Memory B cell (primary cell): ENCODE measurements around the gene HS1BP3.

ENCODE experiments used
- ATAC-seq: fragments of 150-1000 bp; cut with Tn5 transposase; 2 replicates; pipeline ENCODE4 v1.10.0; 2021; ENCODE audit warnings: low read depth, mild to moderate bottlenecking, moderate library complexity
- DNase-seq, 2 donors: peaks; one replicate each; pipeline ENCODE4 v3.0.0; 2022; ENCODE audit warnings: low spot score in 2 of 2
- H3K27ac Mint-ChIP-seq: one replicate; pipeline ENCODE4 v1.8.0; 2022; ENCODE audit warnings: mild to moderate bottlenecking, moderate library complexity, mixed read lengths
- H3K27me3 Mint-ChIP-seq: one replicate; pipeline ENCODE4 v1.8.0; 2022; ENCODE audit warnings: mixed read lengths
- H3K36me3 Mint-ChIP-seq: one replicate; pipeline ENCODE4 v1.8.0; 2022; ENCODE audit warnings: mild to moderate bottlenecking, mixed read lengths
- H3K4me1 Mint-ChIP-seq: one replicate; pipeline ENCODE4 v1.8.0; 2022; ENCODE audit warnings: mixed read lengths
- H3K4me3 Mint-ChIP-seq: one replicate; pipeline ENCODE4 v1.8.0; 2022; ENCODE audit warnings: mild to moderate bottlenecking, moderate library complexity, mixed read lengths
- H3K9me3 Mint-ChIP-seq: one replicate; pipeline ENCODE4 v1.8.0; 2022; ENCODE audit warnings: mixed read lengths

The HS1BP3 gene

DNA sequence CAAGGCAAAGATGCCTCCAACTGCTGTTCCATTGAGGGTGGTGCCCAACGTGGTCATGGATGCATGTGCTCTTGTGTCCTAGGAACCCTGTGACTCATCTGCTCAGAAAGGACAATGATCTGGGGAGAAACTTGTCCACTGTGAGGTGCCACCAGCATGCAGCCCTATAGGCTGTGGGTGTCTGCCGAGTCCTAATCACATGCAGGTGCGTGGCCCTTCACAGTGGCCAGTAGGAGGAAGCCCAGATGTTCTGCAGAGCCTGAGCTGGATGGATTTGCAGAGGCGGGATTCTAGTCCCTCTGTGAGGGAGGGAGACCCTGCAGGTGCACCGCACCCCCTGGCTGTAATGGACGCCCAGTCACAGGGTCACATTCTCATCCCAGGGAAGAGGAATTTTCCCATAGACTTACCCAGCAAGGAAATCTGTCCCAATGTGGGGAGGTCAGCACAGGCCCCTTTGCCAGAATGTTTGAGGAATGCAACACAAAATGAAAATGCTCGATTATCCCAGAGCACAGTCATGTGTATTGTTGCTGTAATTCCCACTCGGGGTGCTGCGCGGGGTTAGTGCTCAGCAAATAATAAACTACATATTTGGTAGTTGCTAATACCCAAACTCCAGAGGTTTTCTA lies 30.0 kb upstream of the HS1BP3 start:
- Mint-ChIP-seq H3K4me1 (peaks cover 35% of the 10 kb centered on the region), H3K4me3 (no peak overlapping the region), H3K27ac (peak overlapping the region; percentile 88), H3K36me3 (peaks cover 7% of the 10 kb centered on the region), H3K9me3 (no peaks in the 10 kb centered on the region), H3K27me3 (no peaks in the 10 kb centered on the region)
- no peak for ATAC-seq
- DNase-seq: no peak

DNA sequence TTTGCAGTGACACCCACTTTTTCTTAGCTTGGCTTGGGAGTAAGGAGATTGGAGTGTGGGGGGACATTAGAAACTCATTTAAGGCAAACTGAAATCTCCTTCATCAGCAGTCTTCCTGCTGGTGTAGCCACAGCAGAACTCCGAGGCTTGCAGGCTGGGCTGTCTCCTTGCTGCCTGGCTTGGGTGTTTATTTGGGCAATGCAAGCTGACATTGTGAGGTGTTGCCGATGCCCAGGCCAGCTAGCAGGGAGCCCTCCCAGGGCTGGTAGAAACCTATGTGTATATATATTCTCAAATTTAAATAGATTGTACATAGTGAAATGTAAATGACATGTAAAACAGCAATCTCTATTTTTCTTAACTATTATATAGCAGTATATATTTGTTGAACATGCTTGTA lies 27.9 kb upstream of the HS1BP3 start:
- Mint-ChIP-seq H3K36me3 (peaks cover 3% of the 10 kb centered on the region), H3K27ac (peak overlapping the region; percentile 90), H3K4me3 (no peak overlapping the region), H3K9me3 (no peaks in the 10 kb centered on the region), H3K4me1 (peaks cover 44% of the 10 kb centered on the region), H3K27me3 (no peaks in the 10 kb centered on the region)
- ATAC-seq: no peak
- no peak for DNase-seq

DNA sequence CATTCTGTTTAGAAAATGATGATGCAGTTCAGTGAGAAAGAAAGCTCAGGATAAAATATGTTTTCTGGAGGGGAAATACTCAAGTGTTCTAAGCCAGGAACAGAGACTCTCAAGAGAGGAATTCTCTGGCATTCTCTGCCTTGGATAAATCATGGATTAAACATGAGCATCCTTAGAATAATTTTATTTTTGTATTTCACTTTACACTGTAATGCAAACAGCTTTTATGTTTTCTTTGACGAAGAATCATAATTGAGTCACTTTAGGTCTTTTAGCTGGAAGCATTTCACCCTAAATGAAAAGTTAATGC lies 27.1 kb upstream of the HS1BP3 start:
- Mint-ChIP-seq H3K4me1 (peaks cover 44% of the 10 kb centered on the region), H3K9me3 (no peaks in the 10 kb centered on the region), H3K4me3 (peak overlapping the region; percentile 77), H3K36me3 (peaks cover 3% of the 10 kb centered on the region), H3K27ac (peak overlapping the region; percentile 90), H3K27me3 (no peaks in the 10 kb centered on the region)
- DNase-seq: no peak
- ATAC-seq: no peak

DNA sequence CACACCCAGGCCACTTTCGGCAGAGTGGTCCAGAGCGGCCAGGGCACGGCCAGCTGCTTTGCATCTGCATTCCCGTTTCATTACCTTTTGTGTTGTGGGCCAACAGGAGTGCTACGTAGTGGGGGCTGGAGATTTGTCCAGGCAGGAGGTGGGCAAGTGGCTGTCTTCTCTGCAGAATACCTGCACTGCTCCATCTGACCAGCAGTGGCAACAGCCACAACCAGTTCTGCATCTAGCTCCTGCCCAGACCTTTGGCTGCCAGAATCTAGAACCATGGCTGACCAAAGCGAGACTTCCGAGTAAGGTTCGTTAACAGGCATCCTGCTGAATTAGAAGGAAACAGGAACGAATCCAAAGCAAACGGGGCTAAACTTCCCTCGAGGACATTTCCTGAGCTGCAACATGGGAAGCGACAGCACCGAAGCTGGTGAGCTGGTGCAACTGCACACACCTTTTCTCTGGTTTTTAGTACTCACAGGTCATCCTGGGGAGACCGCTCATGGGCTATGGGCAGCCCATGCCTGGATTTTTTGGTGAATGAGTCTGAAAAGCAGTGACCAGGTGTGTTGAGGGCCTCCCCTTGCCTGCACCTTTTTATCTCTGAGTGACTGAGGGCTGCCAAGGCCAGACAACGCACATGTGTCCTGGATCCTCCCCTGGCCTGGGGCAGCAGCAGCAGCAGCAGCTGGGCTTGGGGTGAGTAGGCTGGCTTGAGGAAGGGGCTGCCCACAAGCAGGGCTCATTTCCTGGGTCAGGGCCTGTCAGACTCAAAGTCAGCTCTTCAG lies 26.6 kb upstream of the HS1BP3 start:
- H3K9me3 Mint-ChIP-seq: no peaks in the 10 kb centered on the region
- H3K4me1 Mint-ChIP-seq: peaks cover 41% of the 10 kb centered on the region
- ATAC-seq: peak; percentile 27
- H3K27ac Mint-ChIP-seq: peak overlapping the region; percentile 90
- no peaks in the 10 kb centered on the region for H3K27me3 Mint-ChIP-seq
- no peak for DNase-seq
- H3K4me3 Mint-ChIP-seq: peak overlapping the region; percentile 77
- H3K36me3 Mint-ChIP-seq: peaks cover 3% of the 10 kb centered on the region

DNA sequence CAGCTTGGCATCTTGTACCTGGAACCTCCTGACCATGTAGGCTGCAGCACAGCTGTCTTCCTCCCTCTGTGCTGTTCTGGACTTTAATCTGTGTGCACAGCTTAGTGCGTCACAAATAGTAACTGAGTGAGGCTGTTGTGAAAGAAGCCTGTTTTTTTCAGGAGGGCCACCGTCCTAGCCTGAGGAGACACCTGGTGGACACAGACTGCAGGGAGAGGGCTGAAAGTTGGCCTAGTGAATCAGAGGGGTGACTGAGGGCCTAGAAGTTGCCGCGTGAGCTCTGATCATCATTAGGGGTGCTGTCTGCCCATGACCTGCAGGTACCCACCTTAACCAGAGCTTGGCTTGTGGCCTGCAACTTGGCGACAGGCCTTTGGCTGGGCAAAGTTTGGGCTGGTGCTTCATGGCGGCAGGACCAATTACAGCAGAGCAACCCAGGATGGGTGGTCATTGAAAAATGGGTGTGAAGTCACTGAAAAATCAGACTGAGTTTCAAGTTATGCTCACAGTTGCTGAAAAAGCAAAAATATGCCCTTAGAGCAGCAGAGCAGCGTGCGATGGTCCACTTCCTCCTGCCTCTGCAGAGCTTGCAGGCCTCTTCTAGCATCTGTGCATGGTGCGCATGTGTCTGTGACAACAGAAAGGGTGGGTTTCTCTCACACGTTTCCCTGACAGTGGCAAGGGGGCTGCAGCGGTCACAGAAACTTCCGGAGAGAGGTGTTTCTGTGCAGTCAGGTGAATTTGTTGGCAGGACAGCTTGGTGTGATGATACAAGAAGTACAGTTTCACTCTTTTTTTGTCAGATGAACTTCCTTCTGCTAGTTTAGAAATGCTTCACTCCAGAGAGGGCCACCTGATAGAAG lies 25.7 kb upstream of the HS1BP3 start:
- H3K4me1 Mint-ChIP-seq: peaks cover 37% of the 10 kb centered on the region
- DNase-seq: peak; percentile 39 to 57
- peak; percentile 70 for ATAC-seq
- H3K9me3 Mint-ChIP-seq: no peaks in the 10 kb centered on the region
- H3K27ac Mint-ChIP-seq: peak overlapping the region; percentile 90
- peaks cover 3% of the 10 kb centered on the region for H3K36me3 Mint-ChIP-seq
- H3K4me3 Mint-ChIP-seq: peak overlapping the region; percentile 77
- H3K27me3 Mint-ChIP-seq: no peaks in the 10 kb centered on the region

DNA sequence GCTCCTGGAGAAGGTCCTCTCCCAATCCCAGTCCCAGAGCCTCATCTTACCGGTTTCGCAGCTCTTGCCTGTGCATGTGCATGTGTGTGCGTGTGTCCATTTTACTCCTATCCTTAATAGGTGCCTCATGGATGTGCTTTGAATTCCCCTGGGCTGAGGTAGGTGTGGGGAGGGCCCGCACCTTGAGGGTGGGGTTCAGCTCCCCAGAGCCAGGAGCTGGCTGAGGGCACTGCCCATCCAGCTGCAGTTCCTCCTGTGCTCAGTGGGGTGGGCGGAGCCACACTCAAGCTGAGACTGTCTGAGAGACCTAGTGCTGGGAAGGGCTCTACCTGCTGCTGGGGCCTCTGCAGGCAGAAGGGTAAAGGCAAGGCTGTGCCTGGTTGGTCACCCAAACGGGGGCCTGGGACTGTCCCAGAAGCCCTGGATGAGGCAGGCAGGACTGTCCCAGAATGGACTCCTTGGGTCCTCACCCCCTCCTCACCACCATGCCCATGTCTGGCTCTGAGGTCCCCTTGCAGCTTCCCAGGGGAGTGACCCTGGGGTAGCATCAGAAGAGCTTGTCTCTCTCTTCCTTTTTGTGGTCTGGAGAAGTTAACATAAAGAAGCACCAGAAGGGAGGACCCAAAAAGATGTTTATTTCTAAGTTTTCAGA lies 24.9 kb upstream of the HS1BP3 start:
- Mint-ChIP-seq H3K4me3 (peak overlapping the region; percentile 77), H3K9me3 (no peaks in the 10 kb centered on the region), H3K4me1 (peaks cover 40% of the 10 kb centered on the region), H3K27me3 (no peaks in the 10 kb centered on the region), H3K27ac (peak overlapping the region; percentile 90), H3K36me3 (peaks cover 6% of the 10 kb centered on the region)
- DNase-seq (peak; percentile 52 to 70), ATAC-seq (peak; percentile 75)

DNA sequence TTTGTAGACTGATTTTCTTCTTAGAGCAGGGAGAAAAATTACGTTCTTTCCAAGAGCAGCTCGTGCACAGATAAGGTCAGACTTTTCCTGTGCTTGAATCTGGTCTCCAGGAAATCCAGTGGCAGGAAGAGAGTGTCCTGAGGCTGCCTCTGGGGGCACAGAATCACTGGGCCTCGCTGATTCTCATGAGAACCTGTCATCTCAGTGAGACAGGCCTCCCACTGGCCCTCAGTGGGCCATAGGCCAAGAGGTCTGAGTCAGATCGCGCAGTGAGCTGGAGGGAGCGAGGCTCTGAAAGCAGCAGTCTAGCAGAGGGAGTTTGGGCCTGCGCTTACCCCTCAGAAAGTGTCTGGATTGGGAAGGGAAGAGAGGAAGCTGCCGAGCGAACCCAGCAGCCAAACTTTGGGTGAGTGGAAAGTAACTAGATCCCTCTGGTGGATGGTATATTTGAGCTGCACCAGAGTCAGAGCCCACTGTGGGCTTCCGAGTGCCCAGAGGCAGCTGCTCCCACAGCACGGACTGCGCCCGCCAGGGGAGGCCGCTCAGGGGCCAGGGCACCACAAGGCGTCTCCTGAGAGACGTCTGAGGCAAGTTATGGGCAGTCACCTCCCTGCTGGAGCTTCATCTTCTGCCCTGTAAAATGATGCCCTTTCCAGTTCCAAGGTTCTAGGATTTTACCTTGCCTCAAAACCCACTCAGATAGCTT lies 24.2 kb upstream of the HS1BP3 start:
- Mint-ChIP-seq H3K27ac (peak overlapping the region; percentile 90), H3K9me3 (no peaks in the 10 kb centered on the region), H3K27me3 (no peaks in the 10 kb centered on the region), H3K36me3 (peaks cover 5% of the 10 kb centered on the region), H3K4me1 (peaks cover 40% of the 10 kb centered on the region), H3K4me3 (peak overlapping the region; percentile 77)
- DNase-seq: no peak
- ATAC-seq: no peak

DNA sequence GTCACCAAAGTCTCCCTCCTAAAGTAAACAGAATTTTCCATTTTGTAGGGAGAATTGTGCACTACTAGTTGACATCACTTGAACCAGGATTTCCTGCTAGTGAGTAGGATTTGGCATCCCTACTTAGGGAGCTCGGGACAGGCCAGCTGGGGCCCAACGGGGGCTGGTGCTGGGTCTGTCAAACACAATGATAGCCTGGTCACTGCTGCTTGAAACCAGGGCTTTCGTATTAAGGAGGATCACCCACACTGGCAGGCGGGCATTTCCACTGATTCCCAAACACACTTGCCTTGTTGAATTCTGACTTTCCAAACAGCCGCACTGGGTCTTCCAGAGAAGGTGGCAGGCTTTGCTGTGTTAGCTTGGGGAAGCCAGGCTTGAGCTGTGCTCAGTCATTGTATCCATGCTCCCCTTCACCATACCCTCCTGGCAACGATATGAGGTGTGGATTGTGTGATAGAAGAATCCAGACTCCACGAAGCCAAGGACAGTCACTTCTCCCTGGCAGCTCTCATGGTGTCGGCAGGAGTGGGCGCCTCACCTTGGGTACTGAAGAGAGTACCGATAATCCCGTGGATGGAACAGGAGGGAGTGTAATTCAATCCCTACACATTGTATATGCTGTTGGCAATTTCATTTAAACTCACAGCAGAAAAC lies 23.5 kb upstream of the HS1BP3 start:
- H3K9me3 Mint-ChIP-seq: no peaks in the 10 kb centered on the region
- ATAC-seq (no peak), DNase-seq (no peak)
- H3K36me3 Mint-ChIP-seq: peaks cover 5% of the 10 kb centered on the region
- H3K27ac Mint-ChIP-seq: peak overlapping the region; percentile 90
- no peaks in the 10 kb centered on the region for H3K27me3 Mint-ChIP-seq
- peak overlapping the region; percentile 77 for H3K4me3 Mint-ChIP-seq
- H3K4me1 Mint-ChIP-seq: peaks cover 40% of the 10 kb centered on the region

DNA sequence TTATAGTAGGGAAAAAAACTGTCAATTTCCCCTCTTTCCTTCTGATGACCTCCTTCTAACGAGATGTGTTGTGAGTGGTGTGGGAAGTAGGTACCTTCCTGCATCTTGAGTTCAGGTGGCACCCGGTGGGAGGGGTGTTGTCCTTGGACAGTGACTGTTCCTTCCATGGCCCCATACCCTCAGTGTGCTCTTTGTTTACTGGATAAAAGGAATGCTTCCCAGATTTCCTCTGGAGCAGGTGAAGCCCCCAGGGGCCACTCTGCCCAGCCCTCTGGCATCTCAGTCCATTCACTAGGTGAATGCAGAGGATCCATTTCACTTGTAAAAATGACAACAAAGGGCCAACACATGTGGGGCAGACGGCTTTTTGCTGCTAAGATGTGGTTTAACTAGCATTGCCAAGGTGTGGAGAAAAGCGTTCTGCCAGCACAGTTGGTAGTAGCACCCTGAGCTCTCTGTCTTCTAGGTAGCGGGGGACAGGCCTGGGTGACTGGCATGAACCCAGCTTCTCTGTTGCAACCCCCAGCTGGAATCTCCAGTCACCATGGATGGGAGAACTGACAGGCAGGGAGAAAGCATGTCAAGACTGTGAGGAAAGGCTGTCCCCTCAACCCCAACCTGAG lies 22.9 kb upstream of the HS1BP3 start:
- H3K4me1 Mint-ChIP-seq: peaks cover 44% of the 10 kb centered on the region
- no peak for ATAC-seq
- no peaks in the 10 kb centered on the region for H3K9me3 Mint-ChIP-seq
- H3K4me3 Mint-ChIP-seq: no peak overlapping the region
- H3K36me3 Mint-ChIP-seq: peaks cover 5% of the 10 kb centered on the region
- no peak for DNase-seq
- H3K27ac Mint-ChIP-seq: peak overlapping the region; percentile 90
- H3K27me3 Mint-ChIP-seq: no peaks in the 10 kb centered on the region

DNA sequence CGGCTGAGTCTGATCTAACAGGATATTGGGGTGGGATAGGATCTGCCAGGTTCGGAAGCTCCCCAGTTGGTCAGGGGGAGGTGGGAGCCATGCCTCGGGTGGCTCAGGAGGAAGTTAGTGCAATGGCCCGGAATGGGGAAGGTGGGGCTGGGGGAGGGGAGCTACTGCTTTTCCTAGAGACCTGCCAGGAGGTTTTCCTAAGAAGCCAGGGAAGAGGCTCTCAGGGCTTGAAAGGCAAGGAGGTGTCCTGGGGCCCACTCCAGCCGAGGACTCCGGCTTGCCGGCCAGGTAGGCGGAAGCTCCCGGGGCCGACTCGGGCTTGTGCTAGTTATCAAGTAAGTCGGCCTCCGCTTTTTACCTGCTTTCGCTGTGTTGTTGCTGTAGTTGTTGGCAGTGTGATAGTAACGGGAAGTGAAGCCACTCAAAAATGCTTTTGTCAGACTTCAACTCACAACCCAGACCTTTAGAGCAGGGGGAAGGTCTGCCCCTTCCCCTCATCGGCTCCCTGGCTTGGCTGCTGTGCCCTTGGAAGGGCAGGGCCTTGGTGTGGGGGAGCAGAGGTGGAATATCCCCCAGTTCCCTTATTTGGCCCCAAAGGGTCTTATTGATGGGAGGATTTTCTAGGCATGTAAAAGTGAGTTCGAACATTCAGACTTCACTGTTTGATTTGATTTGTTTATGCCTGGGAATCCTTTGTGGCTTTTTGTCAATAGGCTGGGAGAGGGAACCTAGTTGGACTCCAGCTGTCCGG lies 21.5 kb upstream of the HS1BP3 start:
- DNase-seq (no peak), ATAC-seq (no peak)
- H3K4me3 Mint-ChIP-seq: peak overlapping the region; percentile 81
- no peaks in the 10 kb centered on the region for H3K9me3 Mint-ChIP-seq
- no peaks in the 10 kb centered on the region for H3K27me3 Mint-ChIP-seq
- peak overlapping the region; percentile 89 for H3K27ac Mint-ChIP-seq
- peaks cover 47% of the 10 kb centered on the region for H3K4me1 Mint-ChIP-seq
- H3K36me3 Mint-ChIP-seq: peaks cover 5% of the 10 kb centered on the region

DNA sequence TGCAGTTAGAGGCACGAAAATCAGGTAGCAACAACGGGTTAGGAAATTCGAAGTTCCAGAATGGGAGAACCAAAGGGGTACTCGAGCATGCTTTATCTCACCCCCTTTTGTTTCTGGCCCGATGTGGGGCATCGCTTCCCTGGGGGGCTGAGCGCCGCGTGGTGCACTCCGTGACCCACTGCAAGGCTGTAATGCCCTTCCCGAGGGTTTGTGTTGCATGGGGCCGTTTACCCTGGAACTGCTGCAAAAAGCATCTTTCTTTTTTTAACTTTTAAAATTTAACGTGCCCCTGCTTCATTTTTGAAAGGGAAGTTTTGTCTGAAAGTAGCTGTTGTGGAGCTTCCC lies 20.8 kb upstream of the HS1BP3 start:
- Mint-ChIP-seq H3K4me3 (peak overlapping the region; percentile 37), H3K27ac (peak overlapping the region; percentile 89), H3K4me1 (peaks cover 41% of the 10 kb centered on the region), H3K36me3 (peaks cover 5% of the 10 kb centered on the region), H3K27me3 (no peaks in the 10 kb centered on the region), H3K9me3 (no peaks in the 10 kb centered on the region)
- ATAC-seq (no peak), DNase-seq (no peak)

DNA sequence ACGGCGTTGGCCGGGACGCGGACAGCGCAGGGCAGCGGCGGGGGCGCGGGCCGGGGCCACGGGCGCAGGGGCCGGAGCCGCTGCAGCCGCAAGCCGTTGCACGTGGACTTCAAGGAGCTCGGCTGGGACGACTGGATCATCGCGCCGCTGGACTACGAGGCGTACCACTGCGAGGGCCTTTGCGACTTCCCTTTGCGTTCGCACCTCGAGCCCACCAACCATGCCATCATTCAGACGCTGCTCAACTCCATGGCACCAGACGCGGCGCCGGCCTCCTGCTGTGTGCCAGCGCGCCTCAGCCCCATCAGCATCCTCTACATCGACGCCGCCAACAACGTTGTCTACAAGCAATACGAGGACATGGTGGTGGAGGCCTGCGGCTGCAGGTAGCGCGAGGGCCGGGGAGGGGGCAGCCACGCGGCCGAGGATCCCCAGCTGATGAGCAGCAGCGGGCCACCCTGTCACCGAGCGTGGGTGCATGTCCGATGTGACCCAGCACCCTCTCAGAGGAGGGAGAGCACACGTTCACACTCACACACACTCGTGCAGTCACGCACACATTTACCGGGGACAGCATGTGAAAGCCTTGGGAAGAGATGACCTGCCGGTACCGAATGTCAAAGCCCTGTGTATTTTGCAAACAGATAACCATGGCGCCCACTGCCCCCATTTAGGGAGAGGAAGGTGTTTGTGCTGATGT lies 20.3 kb upstream of the HS1BP3 start:
- Mint-ChIP-seq H3K36me3 (peaks cover 5% of the 10 kb centered on the region), H3K27ac (peak overlapping the region; percentile 75), H3K9me3 (no peaks in the 10 kb centered on the region), H3K4me3 (peak overlapping the region; percentile 37), H3K4me1 (peaks cover 37% of the 10 kb centered on the region), H3K27me3 (peaks cover 2% of the 10 kb centered on the region)
- ATAC-seq: no peak
- DNase-seq: no peak
